ENCODE results near the gene BID. TPM values are rescaled to one million over a fixed set of nuclear protein-coding genes. Genes with fewer than 3 reads are reported as not detected.
A peak's percentile ranks its signal among the peaks of the same experiment; 100 is the strongest.

BID gene
- total RNA-seq (10 to 100 TPM; 22.0 to 23.1 TPM), polyA plus RNA-seq (100 to 1,000 TPM in 1 of 2 donors, 10 to 100 TPM in 1; 72.3 to 104 TPM)

- DNase-seq: peak; percentile 34 to 52 (median 42)
- Mint-ChIP-seq H3K27ac (peak within 1 kb of the TSS; percentile 87 to 98 (median 94)), H3K36me3 (peaks cover 0 to 13% of the 10 kb centered on the region in 2 donors), H3K9me3 (no peaks in the 10 kb centered on the region), H3K4me1 (peaks cover 46 to 91% (median 71%) of the 10 kb centered on the region in 4 donors), H3K27me3 (no peaks in the 10 kb centered on the region), H3K4me3 (peak within 1 kb of the TSS; percentile 88 to 99 (median 94))
- intact Hi-C loops (cut with micrococcal nuclease): no loop called here
- no peaks in the 10 kb centered on the region for H3K36me3 ChIP-seq (ENCODE audit: insufficient read depth, low read length)
- ChIA-PET CTCF (ENCODE audit: partially characterized antibody) (interaction anchor here (6.8 kb wide), 1 partner anchor 11 kb away, joined by 58 read pairs; no protein-coding TSS in a partner anchor), POLR2A (ENCODE audit: partially characterized antibody) (interaction anchor here (0.9 to 3.2 kb wide), 4 partner anchors 9 to 303 kb away, joined by 3 to 19 read pairs (median 6); partner anchors contain the start of gene PEX26)
- peaks cover 76% of the 10 kb centered on the region for H3K4me1 ChIP-seq (ENCODE audit: insufficient read depth, low read length)
- no peaks in the 10 kb centered on the region for H3K9me3 ChIP-seq (ENCODE audit: control insufficient read depth in 1 of 2, low read length in 2 of 2)
- H3K27me3 ChIP-seq (ENCODE audit: insufficient read depth, low read length): no peaks in the 10 kb centered on the region
- peak within 1 kb of the TSS; percentile 51 to 61 for H3K4me3 ChIP-seq (ENCODE audit: low read length in 2 of 2)
- H3K27ac ChIP-seq (ENCODE audit: low read depth, low read length): peak within 1 kb of the TSS; percentile 57
These were observed at the start of gene BID for GRCh38 chr22:17774206-17774925. BID (minus strand) TSS chr22:17774469; CDS start chr22:17750116, 24,353 bp downstream.

GRCh38 chr22:17823964-17824363, 49.7 kb upstream of the BID start:
- Histone ChIP-seq H3K27ac (ENCODE audit: low read depth, low read length) (no peak overlapping the region), H3K27me3 (ENCODE audit: insufficient read depth, low read length) (no peaks in the 10 kb centered on the region), H3K36me3 (ENCODE audit: insufficient read depth, low read length) (peaks cover 3% of the 10 kb centered on the region), H3K9me3 (ENCODE audit: control insufficient read depth in 1 of 2, low read length in 2 of 2) (no peaks in the 10 kb centered on the region), H3K4me1 (ENCODE audit: insufficient read depth, low read length) (no peaks in the 10 kb centered on the region), H3K4me3 (ENCODE audit: low read length in 2 of 2) (no peak overlapping the region)
- Mint-ChIP-seq H3K9me3 (no peaks in the 10 kb centered on the region), H3K27me3 (no peaks in the 10 kb centered on the region), H3K36me3 (peaks cover 5 to 25% of the 10 kb centered on the region in 2 donors), H3K4me1 (peaks cover 0 to 3% (median 0%) of the 10 kb centered on the region in 4 donors), H3K4me3 (no peak overlapping the region), H3K27ac (no peak overlapping the region)
- CTCF ChIA-PET (ENCODE audit: partially characterized antibody): interaction anchor here (0.6 kb wide), 1 partner anchor 83 kb away, joined by 3 read pairs; no protein-coding TSS in a partner anchor
- intact Hi-C loops (cut with micrococcal nuclease): no loop called here
- no peak for DNase-seq
- POLR2A ChIA-PET (ENCODE audit: partially characterized antibody): no interaction called here

GRCh38 chr22:17823226-17823625, 49.0 kb upstream of the BID start:
- H3K4me3 Mint-ChIP-seq: no peak overlapping the region
- Histone ChIP-seq H3K4me3 (ENCODE audit: low read length in 2 of 2) (no peak overlapping the region), H3K27ac (ENCODE audit: low read depth, low read length) (no peak overlapping the region), H3K36me3 (ENCODE audit: insufficient read depth, low read length) (peaks cover 3% of the 10 kb centered on the region), H3K4me1 (ENCODE audit: insufficient read depth, low read length) (no peaks in the 10 kb centered on the region), H3K9me3 (ENCODE audit: control insufficient read depth in 1 of 2, low read length in 2 of 2) (no peaks in the 10 kb centered on the region), H3K27me3 (ENCODE audit: insufficient read depth, low read length) (no peaks in the 10 kb centered on the region)
- DNase-seq: no peak
- ChIA-PET CTCF (ENCODE audit: partially characterized antibody) (no interaction called here), POLR2A (ENCODE audit: partially characterized antibody) (no interaction called here)
- no peaks in the 10 kb centered on the region for H3K9me3 Mint-ChIP-seq
- no peak overlapping the region for H3K27ac Mint-ChIP-seq
- peaks cover 0 to 3% (median 0%) of the 10 kb centered on the region in 4 donors for H3K4me1 Mint-ChIP-seq
- no peaks in the 10 kb centered on the region for H3K27me3 Mint-ChIP-seq
- intact Hi-C loops (cut with micrococcal nuclease): no loop called here
- H3K36me3 Mint-ChIP-seq: peaks cover 5 to 25% of the 10 kb centered on the region in 2 donors

- CTCF ChIA-PET (ENCODE audit: partially characterized antibody): no interaction called here
These were observed 47.8 kb upstream of the BID start for GRCh38 chr22:17822087-17822486.

GRCh38 chr22:17820879-17821439, 46.7 kb upstream of the BID start:
- H3K9me3 Mint-ChIP-seq: no peaks in the 10 kb centered on the region
- peaks cover 3% of the 10 kb centered on the region for H3K36me3 ChIP-seq (ENCODE audit: insufficient read depth, low read length)
- no peak overlapping the region for H3K4me3 Mint-ChIP-seq
- H3K4me1 ChIP-seq (ENCODE audit: insufficient read depth, low read length): no peaks in the 10 kb centered on the region
- intact Hi-C loops (cut with micrococcal nuclease): no loop called here
- DNase-seq: no peak
- no peaks in the 10 kb centered on the region for H3K27me3 ChIP-seq (ENCODE audit: insufficient read depth, low read length)
- no peak overlapping the region for H3K27ac Mint-ChIP-seq
- H3K4me1 Mint-ChIP-seq: no peaks in the 10 kb centered on the region
- peaks cover 5 to 17% of the 10 kb centered on the region in 2 donors for H3K36me3 Mint-ChIP-seq
- ChIA-PET CTCF (ENCODE audit: partially characterized antibody) (no interaction called here), POLR2A (ENCODE audit: partially characterized antibody) (no interaction called here)
- no peak overlapping the region for H3K4me3 ChIP-seq (ENCODE audit: low read length in 2 of 2)
- H3K27ac ChIP-seq (ENCODE audit: low read depth, low read length): no peak overlapping the region
- no peaks in the 10 kb centered on the region for H3K9me3 ChIP-seq (ENCODE audit: control insufficient read depth in 1 of 2, low read length in 2 of 2)
- H3K27me3 Mint-ChIP-seq: no peaks in the 10 kb centered on the region

More at GRCh38 chr22:17822087-17822486, 47.8 kb upstream of the BID start:
- Mint-ChIP-seq H3K4me3 (no peak overlapping the region), H3K4me1 (peaks cover 0 to 3% (median 0%) of the 10 kb centered on the region in 4 donors), H3K27me3 (no peaks in the 10 kb centered on the region), H3K27ac (no peak overlapping the region), H3K9me3 (no peaks in the 10 kb centered on the region), H3K36me3 (peaks cover 5 to 21% of the 10 kb centered on the region in 2 donors)
- no peak for DNase-seq
- POLR2A ChIA-PET (ENCODE audit: partially characterized antibody): no interaction called here
- Histone ChIP-seq H3K4me1 (ENCODE audit: insufficient read depth, low read length) (no peaks in the 10 kb centered on the region), H3K27me3 (ENCODE audit: insufficient read depth, low read length) (no peaks in the 10 kb centered on the region), H3K4me3 (ENCODE audit: low read length in 2 of 2) (no peak overlapping the region), H3K36me3 (ENCODE audit: insufficient read depth, low read length) (peaks cover 3% of the 10 kb centered on the region), H3K9me3 (ENCODE audit: control insufficient read depth in 1 of 2, low read length in 2 of 2) (no peaks in the 10 kb centered on the region), H3K27ac (ENCODE audit: low read depth, low read length) (no peak overlapping the region)
- intact Hi-C loops (cut with micrococcal nuclease): no loop called here

GRCh38 chr22:17818649-17819048, 44.4 kb upstream of the BID start:
- Histone ChIP-seq H3K4me1 (ENCODE audit: insufficient read depth, low read length) (no peaks in the 10 kb centered on the region), H3K9me3 (ENCODE audit: control insufficient read depth in 1 of 2, low read length in 2 of 2) (no peaks in the 10 kb centered on the region), H3K4me3 (ENCODE audit: low read length in 2 of 2) (no peak overlapping the region), H3K27me3 (ENCODE audit: insufficient read depth, low read length) (no peaks in the 10 kb centered on the region), H3K36me3 (ENCODE audit: insufficient read depth, low read length) (peaks cover 3% of the 10 kb centered on the region), H3K27ac (ENCODE audit: low read depth, low read length) (no peak overlapping the region)
- H3K27me3 Mint-ChIP-seq: no peaks in the 10 kb centered on the region
- no peak overlapping the region for H3K4me3 Mint-ChIP-seq
- ChIA-PET CTCF (ENCODE audit: partially characterized antibody) (no interaction called here), POLR2A (ENCODE audit: partially characterized antibody) (no interaction called here)
- DNase-seq: no peak
- intact Hi-C loops (cut with micrococcal nuclease): no loop called here
- H3K36me3 Mint-ChIP-seq: peaks cover 7 to 28% of the 10 kb centered on the region in 2 donors
- H3K27ac Mint-ChIP-seq: no peak overlapping the region
- no peaks in the 10 kb centered on the region for H3K9me3 Mint-ChIP-seq
- H3K4me1 Mint-ChIP-seq: no peaks in the 10 kb centered on the region

- H3K27ac Mint-ChIP-seq: no peak overlapping the region
- intact Hi-C loops (cut with micrococcal nuclease): no loop called here
- no peak overlapping the region for H3K4me3 Mint-ChIP-seq
- peaks cover 7 to 30% of the 10 kb centered on the region in 2 donors for H3K36me3 Mint-ChIP-seq
- no peaks in the 10 kb centered on the region for H3K4me1 Mint-ChIP-seq
- POLR2A ChIA-PET (ENCODE audit: partially characterized antibody): no interaction called here
- H3K27me3 Mint-ChIP-seq: no peaks in the 10 kb centered on the region
- no peaks in the 10 kb centered on the region for H3K9me3 ChIP-seq (ENCODE audit: control insufficient read depth in 1 of 2, low read length in 2 of 2)
- DNase-seq: no peak
- no peaks in the 10 kb centered on the region for H3K9me3 Mint-ChIP-seq
- no peaks in the 10 kb centered on the region for H3K4me1 ChIP-seq (ENCODE audit: insufficient read depth, low read length)
- CTCF ChIA-PET (ENCODE audit: partially characterized antibody): no interaction called here
- peaks cover 3% of the 10 kb centered on the region for H3K36me3 ChIP-seq (ENCODE audit: insufficient read depth, low read length)
- no peak overlapping the region for H3K27ac ChIP-seq (ENCODE audit: low read depth, low read length)
- H3K27me3 ChIP-seq (ENCODE audit: insufficient read depth, low read length): no peaks in the 10 kb centered on the region
- no peak overlapping the region for H3K4me3 ChIP-seq (ENCODE audit: low read length in 2 of 2)
These were observed 43.9 kb upstream of the BID start for GRCh38 chr22:17818180-17818579.

All from CD4-positive, alpha-beta memory T cell (primary cell).